GM18870 (cell line): ENCODE measurements around the gene CFAP70.
"Not testable (repeated sequence)": the region's sequence is repeated elsewhere in the genome, so short reads cannot be mapped to it uniquely, and the experiment has no call there.

Experiments used
- ATAC-seq: cut with Tn5 transposase; IDR thresholded peaks from one replicate; pipeline ENCODE4 v1.9.1; 2021; ENCODE audit warnings: moderate library complexity; ENCODE audit not compliant: unreplicated experiment

CFAP70 gene

GRCh38 chr10:73340121-73340520 lies 18.5 kb downstream of the CFAP70 start:
- ATAC-seq: no peak

DNA sequence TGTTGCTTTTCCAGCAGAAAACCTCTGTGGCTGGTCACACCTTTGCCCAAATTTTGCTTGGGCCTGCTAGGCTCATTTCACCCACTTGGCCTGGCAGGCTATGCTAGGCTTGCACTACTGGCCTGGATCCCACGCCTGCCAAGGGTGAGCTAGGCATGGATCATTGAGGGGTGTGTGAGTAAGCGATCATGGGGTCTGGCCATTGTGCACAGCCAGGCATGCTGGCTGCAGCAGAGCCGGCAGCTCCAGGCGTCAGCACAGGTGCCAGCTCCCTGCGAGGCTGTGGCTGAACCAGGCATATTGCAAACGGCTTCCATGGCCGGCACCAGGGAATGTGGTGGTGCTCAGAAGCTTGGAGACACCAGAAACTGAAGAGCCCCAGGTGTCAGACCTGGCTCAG lies 19.2 kb downstream of the CFAP70 start:
- no peak for ATAC-seq

DNA sequence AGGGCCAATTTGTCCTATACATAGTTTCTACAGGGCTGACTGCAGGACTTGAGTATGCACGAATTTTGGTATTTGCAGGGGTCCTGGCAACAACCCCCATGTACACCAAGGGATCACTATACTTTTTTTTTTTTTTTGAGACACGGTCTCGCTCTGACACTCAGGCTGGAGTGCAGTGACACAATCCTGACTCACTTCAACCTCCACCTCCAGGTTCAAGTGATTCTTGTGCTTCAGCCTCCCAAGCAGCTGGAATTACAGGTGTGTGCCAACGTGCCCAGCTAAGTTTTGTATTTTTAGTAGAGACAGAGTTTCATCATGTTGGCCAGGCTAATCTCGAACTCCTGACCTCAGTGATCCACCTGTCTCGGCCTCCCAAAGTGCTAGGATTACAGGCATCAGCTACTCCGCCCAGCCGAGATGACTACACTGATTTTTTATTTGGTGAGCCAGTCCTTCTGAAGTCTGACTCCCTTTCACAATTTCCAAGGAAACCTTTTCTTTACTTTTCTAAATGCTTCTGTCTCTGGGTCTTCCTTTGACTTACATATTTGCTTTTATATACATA lies 19.8 kb downstream of the CFAP70 start:
- no peak for ATAC-seq

DNA sequence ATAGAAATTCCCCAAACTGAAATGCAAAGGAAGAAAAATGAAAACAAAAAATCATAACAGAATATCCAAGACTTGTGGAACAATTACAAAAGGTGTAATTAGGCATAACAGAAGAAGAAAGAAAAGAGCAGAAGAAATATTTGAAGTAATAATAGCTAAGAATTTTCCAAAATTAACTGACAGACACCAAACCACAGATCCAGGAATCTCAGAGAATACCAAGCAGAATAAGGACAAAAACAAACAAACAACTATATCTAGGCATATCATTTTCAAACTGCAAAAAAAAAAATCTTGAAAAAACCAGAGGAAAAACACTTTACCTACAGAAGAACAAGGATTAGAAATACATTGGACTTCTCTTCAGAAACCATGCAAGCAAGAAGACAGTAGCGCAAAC lies 25.5 kb downstream of the CFAP70 start:
- ATAC-seq: no peak

DNA sequence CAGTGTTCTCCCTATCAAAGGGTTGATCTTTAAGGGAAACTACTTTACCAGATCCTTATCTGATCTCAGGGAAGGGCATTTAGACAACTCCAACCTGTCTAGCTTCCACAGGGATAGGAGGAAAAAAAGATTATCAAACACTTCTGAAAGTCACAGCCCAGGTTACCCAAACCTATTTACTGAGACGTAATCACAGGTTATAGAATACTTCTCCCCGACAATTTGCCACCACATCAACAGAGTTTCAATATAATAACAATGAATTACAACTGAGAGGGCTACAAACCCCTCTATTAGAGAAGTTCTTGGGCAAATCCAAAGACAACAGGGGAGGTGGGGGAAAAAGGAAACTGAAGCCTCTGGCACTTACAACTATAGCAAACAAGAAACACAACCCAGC lies 26.3 kb downstream of the CFAP70 start:
- no peak for ATAC-seq

DNA sequence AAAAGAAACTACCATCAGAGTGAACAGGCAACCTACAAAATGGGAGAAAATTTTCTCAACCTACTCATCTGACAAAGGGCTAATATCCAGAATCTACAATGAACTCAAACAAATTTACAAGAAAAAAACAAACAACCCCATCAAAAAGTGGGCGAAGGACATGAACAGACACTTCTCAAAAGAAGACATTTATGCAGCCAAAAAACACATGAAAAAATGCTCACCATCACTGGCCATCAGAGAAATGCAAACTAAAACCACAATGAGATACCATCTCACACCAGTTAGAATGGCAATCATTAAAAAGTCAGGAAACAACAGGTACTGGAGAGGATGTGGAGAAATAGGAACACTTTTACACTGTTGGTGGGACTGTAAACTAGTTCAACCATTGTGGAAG lies 30.1 kb downstream of the CFAP70 start:
- not testable (repeated sequence) for ATAC-seq

DNA sequence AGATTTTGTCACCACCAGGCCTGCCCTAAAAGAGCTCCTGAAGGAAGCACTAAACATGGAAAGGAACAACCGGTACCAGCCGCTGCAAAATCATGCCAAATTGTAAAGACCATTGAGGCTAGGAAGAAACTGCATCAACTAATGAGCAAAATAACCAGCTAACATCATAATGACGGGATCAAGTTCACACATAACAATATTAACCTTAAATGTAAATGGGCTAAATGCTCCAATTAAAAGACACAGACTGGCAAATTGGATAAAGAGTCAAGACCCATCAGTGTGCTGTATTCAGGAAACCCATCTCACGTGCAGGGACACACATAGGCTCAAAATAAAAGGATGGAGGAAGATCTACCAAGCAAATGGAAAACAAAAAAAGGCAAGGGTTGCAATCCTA lies 33.4 kb downstream of the CFAP70 start:
- ATAC-seq: not testable (repeated sequence)

DNA sequence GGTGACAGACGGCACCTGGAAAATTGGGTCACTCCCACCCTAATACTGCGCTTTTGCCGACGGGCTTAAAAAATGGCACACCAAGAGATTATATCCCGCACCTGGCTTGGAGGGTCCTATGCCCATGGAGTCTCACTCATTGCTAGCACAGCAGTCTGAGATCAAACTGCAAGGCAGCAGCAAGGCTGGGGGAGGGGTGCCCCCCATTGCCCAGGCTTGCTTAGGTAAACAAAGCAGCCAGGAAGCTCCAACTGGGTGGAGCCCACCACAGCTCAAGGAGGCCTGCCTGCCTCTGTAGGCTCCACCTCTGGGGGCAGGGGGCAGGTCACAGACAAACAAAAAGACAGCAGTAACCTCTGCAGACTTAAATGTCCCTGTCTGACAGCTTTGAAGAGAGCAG lies 35.1 kb downstream of the CFAP70 start:
- not testable (repeated sequence) for ATAC-seq

DNA sequence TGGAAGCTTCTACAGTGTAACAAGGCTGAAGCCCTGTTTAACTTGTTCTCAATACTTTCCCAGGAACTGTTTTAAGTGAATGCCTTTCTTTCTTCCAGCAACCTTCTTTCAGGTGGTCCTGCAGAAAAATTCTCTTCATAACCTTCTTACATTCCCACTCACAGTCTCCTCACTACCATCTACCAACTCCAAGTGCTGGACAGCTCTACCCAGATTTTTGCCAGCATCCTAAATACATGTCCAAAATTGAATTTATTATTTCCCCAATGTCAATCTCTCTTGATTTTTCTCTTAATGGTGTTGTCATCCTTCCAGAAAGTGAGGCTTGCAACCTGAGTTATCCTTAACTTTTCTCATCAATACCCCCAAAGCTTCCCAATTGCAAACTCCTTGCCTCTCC lies 48.2 kb downstream of the CFAP70 start:
- ATAC-seq: no peak

DNA sequence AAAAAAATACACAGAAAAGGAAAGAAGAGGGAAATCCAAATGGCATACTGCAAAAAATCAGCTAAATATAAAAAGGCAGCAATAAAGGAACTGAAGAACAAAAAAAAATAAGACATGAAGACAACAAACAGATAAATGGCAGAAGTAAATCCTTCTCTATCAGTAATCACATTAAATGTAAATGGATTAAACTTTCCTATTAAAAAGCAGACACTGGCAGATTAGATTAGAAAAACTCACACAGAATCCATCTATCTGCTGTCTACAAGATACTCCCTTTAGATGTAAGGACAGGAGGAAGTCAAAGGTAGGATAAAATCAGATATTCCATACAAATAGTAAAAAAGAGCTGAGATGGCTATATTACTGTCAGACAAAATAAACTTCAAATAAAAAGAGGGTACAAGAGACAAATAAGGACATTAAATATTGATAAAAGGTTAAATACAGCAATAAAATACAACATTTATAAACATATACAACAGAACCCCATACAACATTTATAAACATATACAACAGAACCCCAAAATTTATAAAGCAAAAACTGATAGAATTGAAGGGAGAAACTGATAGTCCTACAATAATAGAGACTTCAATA lies 51.4 kb downstream of the CFAP70 start:
- ATAC-seq: no peak

- no peak for ATAC-seq
Observed at GRCh38 chr10:73306171-73306708, 52.4 kb downstream of the CFAP70 start.

DNA sequence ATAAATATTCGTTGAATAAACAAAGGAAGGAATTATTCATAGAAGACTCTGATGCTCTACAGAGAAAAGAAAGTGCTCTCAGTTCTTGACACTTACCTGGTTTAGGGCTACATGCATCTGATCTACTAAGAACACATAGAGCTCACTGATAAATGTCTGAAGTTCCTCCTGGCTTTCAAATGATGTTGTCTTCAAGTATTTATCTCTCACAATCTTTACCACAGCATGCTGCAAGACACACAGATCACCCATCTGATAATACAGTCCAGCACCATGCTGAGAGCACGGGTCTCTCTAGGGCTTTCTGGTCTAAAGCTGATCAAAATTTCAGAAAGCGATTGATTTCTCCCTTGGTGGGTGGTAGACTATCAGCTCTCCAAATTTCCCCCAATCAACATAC lies 61.7 kb downstream of the CFAP70 start:
- no peak for ATAC-seq

- no peak for ATAC-seq
Observed at GRCh38 chr10:73293461-73293860, 65.2 kb downstream of the CFAP70 start.

DNA sequence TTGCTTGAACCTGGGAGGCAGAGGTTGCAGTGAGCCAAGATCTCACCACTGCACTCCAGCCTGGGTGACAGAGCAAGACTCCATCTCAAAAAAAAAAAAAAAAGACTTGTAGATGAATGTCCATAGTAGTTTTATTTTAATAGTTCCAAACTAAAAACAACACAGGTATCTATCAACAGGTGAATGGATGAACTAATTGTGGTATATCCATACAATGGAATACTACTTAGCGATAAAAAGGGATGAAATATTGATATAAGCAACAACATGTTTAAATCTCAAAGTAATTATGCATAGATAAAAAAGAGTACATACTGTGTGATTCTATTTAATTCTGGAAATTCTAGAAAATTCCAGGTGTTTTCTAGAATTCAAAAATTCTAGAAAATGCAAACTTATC lies 68.7 kb downstream of the CFAP70 start:
- ATAC-seq: no peak

- no peak for ATAC-seq
Observed at GRCh38 chr10:73287441-73287840, 71.2 kb downstream of the CFAP70 start.

GRCh38 chr10:73281097-73281496 lies 77.6 kb downstream of the CFAP70 start:
- no peak for ATAC-seq

DNA sequence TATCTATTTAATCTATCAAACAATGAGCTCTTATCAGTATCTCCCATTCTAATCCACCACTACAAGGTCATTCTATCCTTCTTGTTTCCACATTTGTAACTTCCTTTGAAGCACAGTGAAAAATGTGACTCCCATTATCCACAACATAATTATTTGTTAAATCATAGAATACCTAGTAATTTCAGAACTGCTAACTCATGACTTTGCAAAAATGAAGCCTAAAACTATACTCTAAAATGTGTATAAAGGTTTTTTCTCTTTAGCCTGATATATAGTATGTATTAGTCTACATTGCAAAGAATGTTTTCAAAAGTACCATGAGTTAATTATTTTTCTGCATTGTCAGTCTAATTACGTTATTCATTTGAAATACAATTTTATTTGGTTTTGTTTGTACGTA lies 94.2 kb downstream of the CFAP70 start:
- no peak for ATAC-seq

DNA sequence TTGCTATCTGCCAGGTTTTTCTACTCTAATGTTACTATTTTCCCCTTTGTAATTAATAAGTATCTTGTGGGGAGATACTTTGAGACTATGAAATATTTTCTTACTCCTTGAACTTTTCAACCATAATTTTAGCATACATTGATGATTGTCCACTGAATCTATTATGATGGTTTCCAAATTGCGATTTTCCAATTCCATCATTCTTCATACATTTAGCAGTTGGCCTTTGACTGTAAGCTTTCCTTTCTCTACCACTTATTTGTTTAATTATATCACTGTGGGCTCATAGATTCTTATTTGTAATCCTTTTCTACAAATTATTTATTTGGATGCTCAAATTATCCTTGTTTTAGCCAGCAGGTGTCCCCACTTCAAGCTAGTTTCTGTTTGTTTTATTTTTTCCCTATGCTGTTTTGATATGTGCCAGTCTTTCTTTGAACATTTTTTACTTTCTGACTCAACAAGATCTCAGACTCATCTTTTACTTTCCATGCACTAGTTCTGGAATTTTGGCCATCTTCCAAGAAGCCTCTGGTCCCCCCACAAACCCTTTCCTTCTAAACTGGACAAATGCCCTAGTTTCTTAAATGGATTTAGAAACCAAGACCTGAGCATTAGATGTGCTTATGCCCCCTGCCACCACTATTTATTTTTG lies 94.8 kb downstream of the CFAP70 start:
- no peak for ATAC-seq

GRCh38 chr10:73262880-73263555 lies 95.6 kb downstream of the CFAP70 start:
- no peak for ATAC-seq

- no peak for ATAC-seq
Observed at GRCh38 chr10:73262105-73262730, 96.4 kb downstream of the CFAP70 start.

GRCh38 chr10:73261362-73261995 lies 97.2 kb downstream of the CFAP70 start:
- no peak for ATAC-seq
